ENCODE data around the gene CSH2.
"Not testable (repeated sequence)": the region's sequence is repeated elsewhere in the genome, so short reads cannot be mapped to it uniquely, and the experiment has no call there.

Gene CSH2

DNA sequence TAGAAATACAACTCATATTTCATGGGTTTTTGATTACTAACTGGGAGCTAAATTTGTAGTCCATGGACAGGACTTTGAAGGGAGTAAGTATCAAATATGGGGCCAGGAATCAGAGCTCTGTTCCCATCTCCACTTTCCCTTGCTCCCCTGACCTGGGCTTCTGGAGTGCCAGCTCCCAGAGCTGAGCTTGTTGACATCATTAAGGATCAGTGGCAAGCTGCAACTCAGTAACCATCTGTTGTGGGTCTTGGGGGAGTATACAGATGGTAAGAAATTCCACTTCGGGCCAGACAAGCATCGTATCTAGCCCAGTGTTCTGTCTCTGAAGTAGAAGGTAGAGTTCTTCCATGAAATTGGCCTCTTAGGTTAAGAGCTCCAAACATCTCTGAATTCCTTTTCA lies 28.5 kb upstream of the CSH2 start:
- POLR2A ChIA-PET; H3K4me1 ChIP-seq (ENCODE audit: control insufficient read depth, insufficient read depth, low read length); H3K36me3 ChIP-seq (ENCODE audit: control insufficient read depth in 2 of 2, insufficient read depth in 1 of 2, low read length in 2 of 2); H3K4me3 ChIP-seq (ENCODE audit: low read depth, low read length); H3K9me3 ChIP-seq (ENCODE audit: control insufficient read depth, insufficient read depth, low read depth, low read length); H3K27ac ChIP-seq (ENCODE audit: extremely low read depth, low read depth, low read length): not testable (repeated sequence)
- CTCF ChIA-PET, result interaction anchor here (0.6 to 4.6 kb wide), 7 partner anchors 10 to 338 kb away, joined by 3 to 23 read pairs (median 4); partner anchors contain the start of genes CCDC47 and CSHL1

DNA sequence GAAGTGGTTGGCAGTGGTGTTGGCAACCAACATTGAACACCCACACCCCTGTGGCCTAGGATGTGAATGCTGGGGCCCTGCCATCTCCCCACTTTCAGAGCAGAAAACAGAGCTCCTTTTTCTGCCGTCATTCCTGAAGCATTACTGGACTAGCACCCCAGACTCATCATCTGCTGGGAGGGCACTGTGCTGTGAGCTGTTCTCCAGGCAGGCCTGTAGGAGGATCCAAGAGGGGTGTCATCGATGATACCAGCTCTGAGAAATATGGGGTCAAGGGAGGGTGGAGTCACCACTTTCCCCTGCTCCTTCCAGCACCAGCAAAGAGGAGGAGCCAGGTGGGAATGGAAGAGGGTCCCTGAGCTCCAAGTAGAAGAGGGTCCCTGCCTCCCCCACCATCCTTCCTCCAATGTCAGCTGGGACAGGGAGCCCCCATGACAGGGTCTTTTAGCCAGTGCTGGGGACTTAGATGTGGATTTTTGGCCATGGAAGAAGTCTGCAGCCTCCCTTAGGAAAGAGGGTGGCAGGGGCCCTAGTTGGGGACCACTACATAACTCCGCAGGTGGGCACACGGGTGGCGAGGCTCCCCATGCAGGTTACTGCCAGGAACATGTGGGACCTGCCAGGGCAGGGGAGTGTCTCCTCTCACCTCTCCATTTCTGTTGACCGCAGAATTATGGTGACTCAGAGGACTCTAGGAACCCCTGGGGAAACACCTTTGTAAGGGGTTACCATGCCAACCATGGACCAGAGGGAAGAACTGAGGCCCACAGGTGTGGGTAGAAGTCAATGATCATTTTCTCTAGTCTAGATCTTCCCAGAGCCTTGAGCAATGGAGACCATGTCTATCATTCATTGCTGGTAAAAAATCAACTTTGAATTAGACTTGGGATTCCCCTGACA lies 25.7 kb upstream of the CSH2 start:
- H3K9me3 ChIP-seq (ENCODE audit: control insufficient read depth, insufficient read depth, low read depth, low read length); H3K4me1 ChIP-seq (ENCODE audit: control insufficient read depth, insufficient read depth, low read length); H3K4me3 ChIP-seq (ENCODE audit: low read depth, low read length); H3K36me3 ChIP-seq (ENCODE audit: control insufficient read depth in 2 of 2, insufficient read depth in 1 of 2, low read length in 2 of 2); H3K27ac ChIP-seq (ENCODE audit: extremely low read depth, low read depth, low read length): not testable (repeated sequence)
- ChIA-PET CTCF (interaction anchor here (1.3 kb wide), 1 partner anchor 11 kb away, joined by 5 read pairs; no protein-coding TSS in a partner anchor), POLR2A (interaction anchor here (0.6 kb wide), 1 partner anchor 399 kb away, joined by 11 read pairs; no protein-coding TSS in a partner anchor)

DNA sequence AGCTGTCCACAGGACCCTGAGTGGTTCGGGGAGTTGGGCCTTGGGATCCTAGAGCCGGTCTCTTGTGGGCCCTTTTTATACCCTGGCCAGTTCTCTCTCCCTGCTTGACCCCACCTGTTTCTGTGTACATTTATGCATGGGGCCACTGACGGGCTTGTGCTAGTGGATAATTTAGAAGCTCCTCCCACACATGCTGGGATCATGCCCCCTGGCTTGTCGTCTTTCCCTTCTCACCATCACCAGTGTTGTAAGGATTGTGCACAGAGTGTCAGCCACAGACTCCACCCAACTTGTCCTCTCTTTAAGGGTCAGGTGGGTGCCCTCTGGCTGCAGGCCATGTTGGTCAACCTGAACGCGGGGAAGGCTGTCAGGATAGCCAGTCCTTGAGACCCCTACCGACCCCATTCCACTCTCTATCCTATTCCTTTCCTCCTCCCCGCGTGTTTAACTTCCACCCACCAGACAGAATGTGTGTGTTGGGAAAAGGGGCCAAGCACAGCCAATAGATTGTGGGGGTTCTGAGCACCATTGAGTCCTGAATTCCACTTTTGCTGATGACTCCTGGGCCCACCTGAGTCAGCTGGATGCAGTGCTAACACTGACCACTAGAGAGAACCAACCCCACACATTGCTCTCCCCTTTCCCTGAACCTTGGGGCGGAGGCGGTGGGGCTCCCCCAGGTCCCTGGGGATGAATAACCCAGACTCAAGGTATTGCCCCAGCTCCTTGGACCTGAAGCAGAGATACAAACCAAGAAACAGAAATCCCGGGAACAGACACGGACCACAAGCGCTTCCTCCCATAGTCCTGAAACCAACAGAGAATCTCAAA lies 23.3 kb upstream of the CSH2 start, which contains the start of gene CSH1:
Gene CSH1, minus strand, starts transcription at position 51 of the 831 bp plus-strand sequence. CDS start 63 bp downstream, outside the sequence.
- H3K4me3 ChIP-seq (ENCODE audit: low read depth, low read length); H3K36me3 ChIP-seq (ENCODE audit: control insufficient read depth in 2 of 2, insufficient read depth in 1 of 2, low read length in 2 of 2); POLR2A ChIA-PET; H3K4me1 ChIP-seq (ENCODE audit: control insufficient read depth, insufficient read depth, low read length); H3K27ac ChIP-seq (ENCODE audit: extremely low read depth, low read depth, low read length); H3K9me3 ChIP-seq (ENCODE audit: control insufficient read depth, insufficient read depth, low read depth, low read length): not testable (repeated sequence)
- CTCF ChIA-PET, result interaction anchor here (0.6 kb wide), 2 partner anchors 14 to 22 kb away, joined by 3 read pairs; partner anchors contain the start of gene CSHL1

DNA sequence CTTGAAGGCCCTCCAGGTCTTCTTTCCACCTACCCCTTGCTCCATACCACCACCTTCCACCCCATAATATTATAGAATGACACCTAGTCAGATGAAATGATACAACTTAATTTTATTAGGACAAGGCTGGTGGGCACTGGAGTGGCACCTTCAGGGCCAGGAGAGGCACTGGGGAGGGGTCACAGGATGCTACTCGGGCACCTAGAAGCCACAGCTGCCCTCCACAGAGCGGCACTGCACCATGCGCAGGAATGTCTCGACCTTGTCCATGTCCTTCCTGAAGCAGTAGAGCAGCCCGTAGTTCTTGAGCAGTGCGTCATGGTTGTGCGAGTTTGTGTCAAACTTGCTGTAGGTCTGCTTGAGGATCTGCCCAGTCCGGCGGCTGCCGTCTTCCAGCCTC lies 21.3 kb upstream of the CSH2 start:
- H3K4me3 ChIP-seq (ENCODE audit: low read depth, low read length); H3K27ac ChIP-seq (ENCODE audit: extremely low read depth, low read depth, low read length); POLR2A ChIA-PET; H3K9me3 ChIP-seq (ENCODE audit: control insufficient read depth, insufficient read depth, low read depth, low read length); H3K36me3 ChIP-seq (ENCODE audit: control insufficient read depth in 2 of 2, insufficient read depth in 1 of 2, low read length in 2 of 2); H3K4me1 ChIP-seq (ENCODE audit: control insufficient read depth, insufficient read depth, low read length); CTCF ChIA-PET: not testable (repeated sequence)

DNA sequence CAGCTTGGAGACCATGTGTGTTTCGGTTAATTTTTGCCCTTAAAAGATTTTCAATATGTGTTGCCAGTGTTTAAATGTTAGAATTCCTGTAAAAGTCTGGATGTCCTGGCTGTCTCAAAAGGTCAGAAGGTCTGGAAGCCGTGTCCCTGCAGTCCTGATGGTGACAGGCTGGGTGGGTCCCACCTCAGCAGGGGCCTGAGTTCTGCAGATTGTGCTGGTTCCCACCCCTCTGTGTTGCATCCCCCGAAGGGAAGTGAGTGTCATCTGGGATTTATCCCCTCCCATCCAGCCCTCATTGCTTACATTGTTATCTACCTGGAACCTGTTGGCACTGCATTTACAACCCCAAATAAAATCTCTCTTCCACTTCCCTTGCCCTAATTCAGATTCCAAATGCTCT lies 20.5 kb upstream of the CSH2 start:
- H3K9me3 ChIP-seq (ENCODE audit: control insufficient read depth, insufficient read depth, low read depth, low read length); H3K36me3 ChIP-seq (ENCODE audit: control insufficient read depth in 2 of 2, insufficient read depth in 1 of 2, low read length in 2 of 2); H3K4me1 ChIP-seq (ENCODE audit: control insufficient read depth, insufficient read depth, low read length); POLR2A ChIA-PET; H3K27ac ChIP-seq (ENCODE audit: extremely low read depth, low read depth, low read length); H3K4me3 ChIP-seq (ENCODE audit: low read depth, low read length): not testable (repeated sequence)
- CTCF ChIA-PET, result interaction anchor here (1.5 kb wide), 1 partner anchor 133 kb away, joined by 5 read pairs; no protein-coding TSS in a partner anchor

DNA sequence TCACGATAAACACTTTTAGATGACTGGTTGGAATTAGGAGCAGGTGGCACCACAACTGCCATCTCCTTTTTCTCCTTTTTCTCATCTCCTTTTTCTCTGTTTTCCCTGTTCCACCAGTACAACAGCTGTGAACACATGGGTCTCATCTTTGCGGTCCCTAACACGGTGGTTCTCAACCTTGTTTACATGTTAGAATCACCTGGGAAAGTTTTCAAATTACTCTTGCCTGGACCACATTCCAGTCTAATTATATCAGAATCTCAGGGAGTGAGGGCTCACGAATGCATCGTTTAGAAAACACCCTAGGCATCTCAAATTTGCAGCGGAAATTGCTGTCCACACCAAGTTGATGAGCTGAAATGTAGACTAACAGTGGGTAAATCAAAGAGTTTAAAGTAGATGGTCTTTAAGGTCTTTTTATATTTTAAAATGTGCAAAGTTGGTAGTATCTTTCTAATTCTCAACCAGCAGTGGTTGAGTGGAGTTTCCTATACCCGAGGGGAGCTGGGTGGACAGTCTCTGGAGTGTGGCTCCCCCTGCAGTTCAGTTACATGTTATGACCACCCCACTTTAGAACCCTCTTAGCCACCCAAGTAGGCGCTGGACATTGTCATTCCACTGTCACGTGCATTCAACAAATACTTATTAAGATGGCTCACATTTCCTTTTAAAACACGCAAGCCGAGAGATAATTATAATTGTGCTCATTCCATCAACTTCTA lies 19.0 kb upstream of the CSH2 start:
- H3K36me3 ChIP-seq (ENCODE audit: control insufficient read depth in 2 of 2, insufficient read depth in 1 of 2, low read length in 2 of 2); H3K4me3 ChIP-seq (ENCODE audit: low read depth, low read length); POLR2A ChIA-PET; H3K9me3 ChIP-seq (ENCODE audit: control insufficient read depth, insufficient read depth, low read depth, low read length); H3K27ac ChIP-seq (ENCODE audit: extremely low read depth, low read depth, low read length); H3K4me1 ChIP-seq (ENCODE audit: control insufficient read depth, insufficient read depth, low read length): not testable (repeated sequence)
- CTCF ChIA-PET, result interaction anchor here (0.7 to 2.1 kb wide), 6 partner anchors 11 to 135 kb away, joined by 3 to 6 read pairs (median 4); no protein-coding TSS in a partner anchor

Measured in HEK293 (cell line).